ENCODE results near the gene ATAD3C.

DNA sequence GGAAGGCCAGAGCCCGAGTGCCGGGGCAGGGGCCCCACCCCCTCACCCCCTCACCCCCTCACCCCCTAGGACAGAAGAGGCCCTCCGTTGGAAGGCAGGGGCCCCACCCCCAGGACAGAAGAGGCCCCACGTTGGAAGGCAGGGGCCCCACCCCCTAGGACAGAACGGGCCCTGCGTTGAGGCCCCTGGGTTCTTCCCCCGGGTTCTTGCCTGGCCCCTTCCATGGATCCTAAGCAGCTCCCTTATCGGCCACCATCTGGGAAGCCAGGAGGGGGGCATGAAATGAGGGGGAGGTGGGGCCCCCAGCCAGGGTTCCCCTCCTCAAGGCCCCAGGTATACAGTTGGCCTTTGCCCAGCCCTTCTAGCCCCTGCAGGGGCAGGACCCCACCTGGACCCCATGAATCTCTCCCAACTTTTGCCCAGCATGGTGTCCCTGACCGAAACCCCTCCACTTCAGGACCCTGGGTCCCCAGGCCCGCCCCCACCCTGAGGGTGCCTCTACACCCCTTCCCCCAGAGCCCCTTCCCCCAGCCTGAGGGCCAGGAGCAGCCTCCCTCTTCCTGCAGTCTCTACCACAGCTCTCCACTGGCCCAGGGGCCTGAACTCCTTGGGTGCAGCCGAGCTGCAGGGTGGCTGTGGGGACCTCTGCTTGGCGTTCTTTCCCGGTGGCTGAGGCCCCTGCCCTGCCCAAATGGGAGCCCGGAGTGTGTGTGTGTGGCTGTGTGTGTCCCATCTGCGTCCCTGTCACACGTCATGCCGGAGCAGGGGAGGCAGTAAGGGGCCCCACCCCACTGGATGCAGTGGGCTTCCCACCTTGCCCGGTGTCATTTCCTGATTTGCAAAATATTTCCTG is 18.3 kb upstream of the ATAD3C start:
- TF ChIP-seq, protein P1, sequence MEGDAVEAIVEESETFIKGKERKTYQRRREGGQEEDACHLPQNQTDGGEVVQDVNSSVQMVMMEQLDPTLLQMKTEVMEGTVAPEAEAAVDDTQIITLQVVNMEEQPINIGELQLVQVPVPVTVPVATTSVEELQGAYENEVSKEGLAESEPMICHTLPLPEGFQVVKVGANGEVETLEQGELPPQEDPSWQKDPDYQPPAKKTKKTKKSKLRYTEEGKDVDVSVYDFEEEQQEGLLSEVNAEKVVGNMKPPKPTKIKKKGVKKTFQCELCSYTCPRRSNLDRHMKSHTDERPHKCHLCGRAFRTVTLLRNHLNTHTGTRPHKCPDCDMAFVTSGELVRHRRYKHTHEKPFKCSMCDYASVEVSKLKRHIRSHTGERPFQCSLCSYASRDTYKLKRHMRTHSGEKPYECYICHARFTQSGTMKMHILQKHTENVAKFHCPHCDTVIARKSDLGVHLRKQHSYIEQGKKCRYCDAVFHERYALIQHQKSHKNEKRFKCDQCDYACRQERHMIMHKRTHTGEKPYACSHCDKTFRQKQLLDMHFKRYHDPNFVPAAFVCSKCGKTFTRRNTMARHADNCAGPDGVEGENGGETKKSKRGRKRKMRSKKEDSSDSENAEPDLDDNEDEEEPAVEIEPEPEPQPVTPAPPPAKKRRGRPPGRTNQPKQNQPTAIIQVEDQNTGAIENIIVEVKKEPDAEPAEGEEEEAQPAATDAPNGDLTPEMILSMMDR (IDR thresholded peaks at IDR 0.05) = no peak
- TF ChIP-seq POLR2AphosphoS5 (IDR thresholded peaks at IDR 0.05) = no peak

Data from sigmoid colon (tissue), 4 donors.